Melanocyte of skin (primary cell): ENCODE measurements around the gene AMPD3. TPM values are rescaled to one million over a fixed set of nuclear protein-coding genes. Genes with fewer than 3 reads are reported as not detected.

ENCODE experiments used
- total RNA-seq, 2 donors: library from RNA; depleted of rRNA; stranded (reverse); fragments of >200 nt; gene quantifications; 2 replicates each; pipeline ENCODE4 v1.2.3, GENCODE V29; 2012

The AMPD3 gene
- total RNA-seq = 1 to 10 TPM in 1 of 2 donors, under 1 TPM in 1; 0.33 to 2.1 TPM

DNA sequence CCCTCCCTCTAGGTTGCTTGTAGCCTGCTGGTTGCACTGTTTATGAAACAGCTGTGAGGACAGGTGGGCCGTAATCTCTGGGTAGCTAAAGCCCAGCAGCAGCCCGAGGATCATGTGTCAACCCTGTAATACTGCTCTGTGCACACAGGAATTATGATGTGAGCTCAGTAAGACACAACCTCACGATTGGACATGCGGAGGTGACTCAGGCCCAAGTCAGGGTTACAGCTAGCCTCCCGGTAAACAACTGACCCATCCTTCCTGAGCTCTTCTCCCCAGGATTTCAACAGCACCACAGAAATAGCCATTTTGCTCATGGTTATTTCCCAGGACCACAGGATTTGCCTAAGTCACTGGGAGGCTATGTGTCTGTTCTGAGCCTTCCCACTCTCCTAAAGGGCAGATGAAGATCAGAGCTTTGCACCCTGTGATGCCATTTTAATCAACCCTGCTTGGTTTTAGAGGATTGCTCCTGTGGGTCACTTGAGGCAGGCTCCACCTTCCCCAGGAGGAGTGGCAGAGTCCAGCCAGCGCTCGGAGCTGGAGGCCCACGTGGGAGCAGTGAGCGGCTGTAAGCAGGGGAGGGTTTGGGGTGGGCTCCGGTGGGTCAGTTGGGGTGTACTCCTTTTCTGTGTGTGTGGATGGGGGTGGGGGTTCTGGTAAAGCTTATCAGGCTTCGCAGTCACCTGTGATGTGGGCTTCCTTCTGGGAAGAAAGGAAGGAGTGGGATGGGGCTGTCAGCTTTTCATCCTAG lies at the start of gene AMPD3:
Gene AMPD3, plus strand, starts transcription at position 387 of the 754 bp plus-strand sequence. CDS start 6,256 bp downstream, outside the sequence.

DNA sequence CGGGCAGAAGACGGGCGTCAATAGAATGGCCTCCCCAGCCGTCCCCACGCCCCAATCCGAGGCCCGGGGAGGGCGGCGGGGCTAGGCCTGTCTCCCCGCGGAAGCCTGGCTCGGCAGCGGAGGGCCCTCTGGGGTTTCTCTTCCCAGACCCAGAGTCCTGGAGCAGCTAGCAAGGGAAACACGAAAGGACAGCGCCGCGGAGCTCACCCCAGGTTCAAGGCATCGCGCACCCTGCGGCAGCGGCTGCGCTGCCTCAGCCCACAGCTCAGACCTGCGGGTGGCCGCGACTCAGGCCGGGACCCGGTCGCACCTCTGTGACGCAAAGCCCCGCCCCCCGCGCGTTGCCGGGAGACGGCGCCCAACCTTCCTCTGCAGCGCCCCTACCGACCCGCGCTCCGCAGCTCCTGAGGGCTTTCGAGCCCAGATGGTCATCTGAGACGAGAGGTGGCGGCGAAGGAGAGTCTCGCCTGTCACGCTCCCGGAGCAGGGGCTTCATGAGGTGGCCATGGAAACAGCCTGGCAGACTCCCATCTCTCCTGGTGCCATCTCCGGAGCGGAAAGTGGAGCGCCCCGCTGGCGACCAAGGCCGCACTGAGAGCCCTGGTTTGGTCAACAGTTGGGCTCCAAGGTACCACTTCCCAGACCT lies 86.0 kb downstream of the AMPD3 start, which contains the start of gene RNF141:
Gene RNF141, minus strand, starts transcription at position 273 of the 646 bp plus-strand sequence. CDS start 7,029 bp downstream, outside the sequence.

Other genes starting within 250 kb of the AMPD3 start
- gene SBF2, start 161.0 kb upstream of the AMPD3 start, total RNA-seq = 10 to 100 TPM; 24.0 to 26.2 TPM
- gene ADM, start 150.2 kb upstream of the AMPD3 start, total RNA-seq = 10 to 100 TPM in 1 of 2 donors, 1 to 10 TPM in 1; 10.0 to 21.3 TPM
- gene RNF141, start 85.9 kb downstream of the AMPD3 start, total RNA-seq = 10 to 100 TPM; 17.6 to 24.4 TPM
- not detected for gene LYVE1, start 113.4 kb downstream of the AMPD3 start, total RNA-seq
- gene IRAG1, start 238.5 kb downstream of the AMPD3 start, total RNA-seq = under 1 TPM in 1 of 2 donors, not detected in 1; under 0.01 TPM